ENCODE data around the gene RMP24.

DNA sequence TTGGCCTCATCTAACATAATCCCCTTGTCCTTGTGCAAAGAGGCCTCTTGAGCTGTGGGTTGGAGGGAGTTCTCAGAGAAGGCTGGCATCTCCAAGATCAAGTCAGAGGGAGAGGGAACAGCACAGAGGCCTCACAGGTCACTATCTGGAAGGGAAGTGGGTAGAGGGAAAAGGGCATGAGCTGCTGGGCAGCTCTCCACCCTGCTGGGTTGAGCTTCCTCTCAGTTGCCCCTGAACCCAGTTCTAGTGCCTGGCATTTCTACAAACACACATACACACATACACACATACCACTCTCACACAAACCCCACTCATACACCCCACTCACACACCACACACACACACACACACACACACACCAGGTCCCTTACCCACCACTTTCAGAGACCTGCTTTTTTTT, 30.3 kb upstream of the RMP24 start:
- TF ChIP-seq, protein P1, sequence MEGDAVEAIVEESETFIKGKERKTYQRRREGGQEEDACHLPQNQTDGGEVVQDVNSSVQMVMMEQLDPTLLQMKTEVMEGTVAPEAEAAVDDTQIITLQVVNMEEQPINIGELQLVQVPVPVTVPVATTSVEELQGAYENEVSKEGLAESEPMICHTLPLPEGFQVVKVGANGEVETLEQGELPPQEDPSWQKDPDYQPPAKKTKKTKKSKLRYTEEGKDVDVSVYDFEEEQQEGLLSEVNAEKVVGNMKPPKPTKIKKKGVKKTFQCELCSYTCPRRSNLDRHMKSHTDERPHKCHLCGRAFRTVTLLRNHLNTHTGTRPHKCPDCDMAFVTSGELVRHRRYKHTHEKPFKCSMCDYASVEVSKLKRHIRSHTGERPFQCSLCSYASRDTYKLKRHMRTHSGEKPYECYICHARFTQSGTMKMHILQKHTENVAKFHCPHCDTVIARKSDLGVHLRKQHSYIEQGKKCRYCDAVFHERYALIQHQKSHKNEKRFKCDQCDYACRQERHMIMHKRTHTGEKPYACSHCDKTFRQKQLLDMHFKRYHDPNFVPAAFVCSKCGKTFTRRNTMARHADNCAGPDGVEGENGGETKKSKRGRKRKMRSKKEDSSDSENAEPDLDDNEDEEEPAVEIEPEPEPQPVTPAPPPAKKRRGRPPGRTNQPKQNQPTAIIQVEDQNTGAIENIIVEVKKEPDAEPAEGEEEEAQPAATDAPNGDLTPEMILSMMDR (IDR thresholded peaks at IDR 0.05), result no peak
- no peak for TF ChIP-seq EP300 (IDR thresholded peaks at IDR 0.05; ENCODE audit: low read depth)
- TF ChIP-seq POLR2AphosphoS5 (IDR thresholded peaks at IDR 0.05), result no peak
- no peak for TF ChIP-seq POLR2A (IDR thresholded peaks at IDR 0.05)
